Measurements from ENCODE around the gene GSTA2.
"Not testable (repeated sequence)": the region's sequence is repeated elsewhere in the genome, so short reads cannot be mapped to it uniquely, and the experiment has no call there.

Gene GSTA2

DNA sequence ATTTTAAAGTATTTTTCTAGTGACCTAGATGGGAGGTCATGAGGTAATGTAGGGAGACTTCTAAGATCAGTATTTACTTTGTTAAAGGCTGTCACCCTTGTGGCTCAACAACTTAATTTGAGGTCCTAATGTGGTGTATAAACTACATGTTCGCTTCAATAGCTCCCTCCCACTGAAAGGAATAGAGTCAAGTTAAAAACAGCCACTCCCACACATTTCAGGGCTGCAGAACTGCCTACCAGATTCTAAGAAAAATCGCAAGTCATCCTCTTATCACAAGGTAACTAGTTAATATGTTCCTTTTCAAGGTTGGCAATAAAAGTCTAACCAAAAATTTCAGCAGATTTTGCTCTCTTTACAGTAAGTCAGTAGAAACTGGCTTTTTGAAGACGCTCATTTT is 25.2 kb upstream of the GSTA2 start:
- TF ChIP-seq, protein P1, sequence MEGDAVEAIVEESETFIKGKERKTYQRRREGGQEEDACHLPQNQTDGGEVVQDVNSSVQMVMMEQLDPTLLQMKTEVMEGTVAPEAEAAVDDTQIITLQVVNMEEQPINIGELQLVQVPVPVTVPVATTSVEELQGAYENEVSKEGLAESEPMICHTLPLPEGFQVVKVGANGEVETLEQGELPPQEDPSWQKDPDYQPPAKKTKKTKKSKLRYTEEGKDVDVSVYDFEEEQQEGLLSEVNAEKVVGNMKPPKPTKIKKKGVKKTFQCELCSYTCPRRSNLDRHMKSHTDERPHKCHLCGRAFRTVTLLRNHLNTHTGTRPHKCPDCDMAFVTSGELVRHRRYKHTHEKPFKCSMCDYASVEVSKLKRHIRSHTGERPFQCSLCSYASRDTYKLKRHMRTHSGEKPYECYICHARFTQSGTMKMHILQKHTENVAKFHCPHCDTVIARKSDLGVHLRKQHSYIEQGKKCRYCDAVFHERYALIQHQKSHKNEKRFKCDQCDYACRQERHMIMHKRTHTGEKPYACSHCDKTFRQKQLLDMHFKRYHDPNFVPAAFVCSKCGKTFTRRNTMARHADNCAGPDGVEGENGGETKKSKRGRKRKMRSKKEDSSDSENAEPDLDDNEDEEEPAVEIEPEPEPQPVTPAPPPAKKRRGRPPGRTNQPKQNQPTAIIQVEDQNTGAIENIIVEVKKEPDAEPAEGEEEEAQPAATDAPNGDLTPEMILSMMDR (IDR thresholded peaks at IDR 0.05; ENCODE audit: control insufficient read depth, insufficient read depth, low read depth, low read length, missing control alignments): no peak
- no peak overlapping the region for H3K4me3 ChIP-seq (ENCODE audit: control insufficient read depth, low read depth, low read length)
- DNase-seq (ENCODE audit: low read depth): no peak

- TF ChIP-seq, protein P1 (IDR thresholded peaks at IDR 0.05; ENCODE audit: control insufficient read depth, insufficient read depth, low read depth, low read length, missing control alignments): no peak
- no peak overlapping the region for H3K4me3 ChIP-seq (ENCODE audit: control insufficient read depth, low read depth, low read length)
- DNase-seq (ENCODE audit: low read depth): no peak
Observed at GRCh38 chr6:52787917-52788316, 24.6 kb upstream of the GSTA2 start.

- no peak overlapping the region for H3K4me3 ChIP-seq (ENCODE audit: control insufficient read depth, low read depth, low read length)
- DNase-seq (ENCODE audit: low read depth): no peak
- TF ChIP-seq, protein P1 (IDR thresholded peaks at IDR 0.05; ENCODE audit: control insufficient read depth, insufficient read depth, low read depth, low read length, missing control alignments): no peak
Observed at GRCh38 chr6:52786249-52786956, 23.1 kb upstream of the GSTA2 start.

- H3K4me3 ChIP-seq (ENCODE audit: control insufficient read depth, low read depth, low read length); DNase-seq (ENCODE audit: low read depth): not testable (repeated sequence)
Observed at GRCh38 chr6:52782696-52783274, 19.5 kb upstream of the GSTA2 start.

- DNase-seq (ENCODE audit: low read depth); H3K4me3 ChIP-seq (ENCODE audit: control insufficient read depth, low read depth, low read length): not testable (repeated sequence)
Observed at GRCh38 chr6:52782209-52782608, 18.9 kb upstream of the GSTA2 start.

GRCh38 chr6:52779237-52779636 is 16.0 kb upstream of the GSTA2 start:
- no peak for DNase-seq (ENCODE audit: low read depth)
- no peak overlapping the region for H3K4me3 ChIP-seq (ENCODE audit: control insufficient read depth, low read depth, low read length)
- TF ChIP-seq, protein P1 (IDR thresholded peaks at IDR 0.05; ENCODE audit: control insufficient read depth, insufficient read depth, low read depth, low read length, missing control alignments): no peak

- not testable (repeated sequence) for H3K4me3 ChIP-seq (ENCODE audit: control insufficient read depth, low read depth, low read length); DNase-seq (ENCODE audit: low read depth)
Observed at GRCh38 chr6:52776711-52777351, 13.6 kb upstream of the GSTA2 start.

DNA sequence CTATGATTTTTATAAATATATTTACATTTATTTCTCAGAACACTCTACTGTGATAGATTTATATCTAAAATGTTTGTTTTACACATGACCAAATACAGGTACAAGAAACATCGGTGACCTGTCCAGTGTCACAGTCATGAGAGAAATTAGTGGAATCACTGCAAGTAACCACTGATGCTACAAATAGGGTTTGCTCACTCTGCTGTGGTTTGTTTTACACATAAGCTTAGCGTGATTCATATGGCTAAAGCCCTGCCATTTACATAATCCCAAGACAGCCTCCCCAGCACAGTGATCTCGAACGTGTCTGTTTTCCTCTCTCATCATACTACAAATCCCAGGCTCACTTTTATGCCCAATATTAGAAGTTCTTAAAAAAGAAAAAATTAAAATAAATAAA is 6.1 kb upstream of the GSTA2 start:
- not testable (repeated sequence) for H3K4me3 ChIP-seq (ENCODE audit: control insufficient read depth, low read depth, low read length); DNase-seq (ENCODE audit: low read depth)

GRCh38 chr6:52767658-52768057 is 4.4 kb upstream of the GSTA2 start:
- H3K4me3 ChIP-seq (ENCODE audit: control insufficient read depth, low read depth, low read length); DNase-seq (ENCODE audit: low read depth): not testable (repeated sequence)

DNA sequence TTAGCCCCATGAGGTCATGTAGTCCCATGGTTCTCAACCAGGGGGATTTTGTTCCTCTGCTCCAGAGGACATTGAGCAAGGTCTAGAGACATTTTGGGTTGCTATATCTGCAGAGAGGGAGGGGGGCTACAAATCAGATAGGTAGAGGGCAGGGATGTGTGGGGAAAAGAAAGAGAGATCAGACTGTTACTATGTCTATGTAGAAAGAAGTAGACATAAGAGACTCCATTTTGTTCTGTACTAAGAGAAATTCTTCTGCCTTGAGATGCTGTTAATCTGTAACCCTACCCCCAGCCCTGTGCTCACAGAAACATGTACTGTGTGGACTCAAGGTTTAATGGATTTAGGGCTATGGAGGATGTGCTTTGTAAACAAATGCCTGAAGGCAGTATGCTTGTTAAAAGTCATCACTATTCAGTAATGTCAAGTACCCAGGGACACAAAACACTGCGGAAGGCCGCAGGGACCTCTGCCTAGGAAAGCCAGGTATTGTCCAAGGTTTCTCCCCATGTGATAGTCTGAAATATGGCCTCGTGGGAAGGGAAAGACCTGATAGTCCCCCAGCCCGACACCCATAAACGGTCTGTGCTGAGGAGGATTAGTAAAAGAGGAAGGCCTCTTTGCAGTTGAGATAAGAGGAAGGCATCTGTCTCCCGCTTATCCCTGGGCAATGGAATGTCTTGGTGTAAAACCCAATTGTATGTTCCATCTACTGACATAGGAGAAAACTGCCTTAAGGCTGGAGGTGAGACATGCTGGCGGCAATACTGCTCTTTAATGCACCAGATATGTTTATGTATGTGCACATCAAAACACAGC is 1.4 kb downstream of the GSTA2 start:
- not testable (repeated sequence) for H3K4me3 ChIP-seq (ENCODE audit: control insufficient read depth, low read depth, low read length); DNase-seq (ENCODE audit: low read depth)

Data from AG09309 (cell line).